GM12872 (cell line): ENCODE results near the gene TNFRSF25.

Experiments
- CTCF ChIP-seq: IDR thresholded peaks from 3 replicates; pipeline ENCODE4 v1.5.1; 2011; ENCODE audit warnings: low read depth, mild to moderate bottlenecking, low read length, moderate library complexity; ENCODE audit not compliant: insufficient read depth

TNFRSF25 gene

DNA sequence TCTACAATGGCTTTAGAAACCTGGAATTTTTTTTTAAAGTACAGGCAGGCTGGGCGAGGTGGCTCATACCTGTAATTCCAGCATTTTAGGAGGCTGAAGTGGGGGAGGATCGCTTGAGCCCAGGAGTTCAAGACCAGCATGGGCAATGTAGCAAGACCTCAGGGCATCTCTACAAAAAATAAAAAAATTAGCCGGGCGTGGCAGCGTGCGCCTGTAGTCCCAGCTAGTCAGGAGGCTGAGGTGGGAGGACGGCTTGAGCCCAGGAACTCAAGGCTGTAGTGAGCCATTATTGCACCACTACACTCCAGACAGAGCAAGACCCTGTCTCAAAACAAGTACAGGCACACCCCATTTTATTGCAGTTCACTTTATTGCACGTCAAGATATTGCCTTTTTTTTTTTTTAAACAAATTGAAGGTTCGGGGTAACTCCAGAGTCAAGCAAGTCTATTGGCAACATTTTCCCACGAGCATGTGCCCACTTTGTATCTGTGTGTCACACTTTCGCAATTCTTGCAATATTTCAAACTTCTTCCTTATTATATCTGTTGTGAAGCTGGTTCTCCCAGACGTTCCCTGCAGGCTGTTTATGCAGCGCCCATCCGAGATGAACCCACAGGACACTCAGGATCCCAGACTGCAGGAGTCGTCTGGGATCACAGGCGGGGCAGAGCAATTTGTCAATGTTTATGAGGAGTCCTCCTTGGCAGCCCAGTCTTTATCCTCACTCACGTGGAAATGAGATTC is 50.9 kb downstream of the TNFRSF25 start:
- no peak for TF ChIP-seq CTCF

DNA sequence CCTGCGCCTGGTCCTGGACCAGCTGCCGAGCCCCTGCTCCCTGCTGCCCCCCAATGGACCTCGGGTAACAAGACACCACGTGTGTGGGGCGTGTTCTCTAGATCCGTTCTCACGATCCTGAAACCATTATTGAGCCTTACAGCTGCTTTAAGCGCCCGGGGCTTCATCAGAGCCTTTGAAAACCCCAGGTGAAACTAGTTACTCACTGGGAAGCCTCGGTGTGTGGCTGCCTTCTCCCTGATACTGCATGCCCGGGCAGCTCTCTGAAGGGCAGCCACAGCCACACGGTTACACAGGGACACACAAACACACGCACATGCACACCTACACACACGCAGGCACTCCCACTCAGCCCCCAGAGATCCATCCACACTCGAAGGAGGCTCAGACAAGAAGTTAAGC is 51.5 kb downstream of the TNFRSF25 start:
- peak; percentile 82 for TF ChIP-seq CTCF

GRCh38 chr1:6412896-6413295 is 53.1 kb downstream of the TNFRSF25 start:
- no peak for TF ChIP-seq CTCF
